Fibroblast of skin of left biceps (primary cell): ENCODE measurements around the gene TKTL1.
"Not testable (repeated sequence)": the region's sequence is repeated elsewhere in the genome, so short reads cannot be mapped to it uniquely, and the experiment has no call there.

Experiments
- DNase-seq, 2 experiments: peaks; one replicate each; pipeline ENCODE4 v3.0.0-alpha.2; 2013; ENCODE audit warnings: low read depth in 2 of 2

Gene TKTL1

GRCh38 chrX:154309041-154309775 is 13.6 kb downstream of the TKTL1 start:
- no peak for DNase-seq

GRCh38 chrX:154310616-154311536 is 15.3 kb downstream of the TKTL1 start:
- DNase-seq, result no peak

DNA sequence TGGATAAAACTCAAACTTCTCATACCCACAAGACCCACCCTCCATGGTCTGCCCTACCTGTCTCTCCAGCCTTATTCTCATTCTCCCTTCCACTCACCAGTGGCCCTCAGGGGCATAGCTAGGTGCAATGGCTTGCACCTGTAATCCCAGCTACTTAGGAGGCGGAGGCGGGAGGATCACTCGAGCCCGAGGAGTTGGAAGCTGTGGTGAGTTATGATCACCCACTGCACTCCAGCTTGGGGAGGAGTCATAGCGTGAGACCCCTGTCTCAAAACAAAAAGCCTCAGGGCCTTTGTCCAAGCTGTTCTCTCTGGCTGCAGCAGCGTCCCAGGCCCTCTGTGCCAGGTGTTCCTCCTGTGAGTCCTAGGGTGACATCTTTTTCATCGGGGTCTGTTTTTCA is 16.5 kb downstream of the TKTL1 start:
- no peak for DNase-seq

DNA sequence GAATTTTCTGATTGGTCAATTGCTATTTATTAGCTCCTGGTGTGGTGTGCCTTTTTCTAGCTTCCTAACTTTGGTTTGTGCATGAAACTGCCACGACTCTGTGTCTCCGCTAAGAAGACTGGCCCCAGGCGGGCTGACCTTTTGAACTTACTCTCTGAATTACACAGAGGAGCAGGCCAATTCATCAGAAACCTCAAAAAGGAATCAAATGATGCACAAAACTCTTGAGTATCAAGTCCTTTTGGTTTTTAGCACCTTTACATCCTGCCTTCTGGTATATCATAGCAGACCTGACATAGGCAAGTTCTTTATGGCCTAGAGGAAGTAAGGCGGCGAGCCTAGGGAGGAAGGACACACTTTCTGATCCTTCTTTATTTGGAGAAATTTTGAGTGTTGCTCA is 17.6 kb downstream of the TKTL1 start:
- DNase-seq, result no peak

DNA sequence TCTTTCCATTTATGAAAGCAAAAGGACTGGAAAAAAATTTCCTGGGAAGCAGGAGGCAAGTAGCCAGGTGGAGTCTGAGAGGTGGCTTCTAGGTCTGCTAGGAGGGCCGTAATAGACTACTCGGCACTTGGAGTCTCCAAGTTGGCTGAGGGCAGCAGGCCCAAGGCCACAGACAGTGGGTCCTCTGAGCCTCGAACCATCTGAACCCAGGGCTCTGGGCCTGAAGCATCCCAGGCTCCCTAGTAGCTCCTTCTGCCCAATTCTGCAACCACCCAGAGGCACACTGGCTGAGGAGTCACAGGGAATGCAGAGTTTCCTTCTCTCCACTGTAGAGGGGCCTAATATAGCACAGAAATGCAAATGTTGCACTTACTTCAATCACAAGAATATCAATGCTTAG is 19.8 kb downstream of the TKTL1 start:
- DNase-seq, result no peak

DNA sequence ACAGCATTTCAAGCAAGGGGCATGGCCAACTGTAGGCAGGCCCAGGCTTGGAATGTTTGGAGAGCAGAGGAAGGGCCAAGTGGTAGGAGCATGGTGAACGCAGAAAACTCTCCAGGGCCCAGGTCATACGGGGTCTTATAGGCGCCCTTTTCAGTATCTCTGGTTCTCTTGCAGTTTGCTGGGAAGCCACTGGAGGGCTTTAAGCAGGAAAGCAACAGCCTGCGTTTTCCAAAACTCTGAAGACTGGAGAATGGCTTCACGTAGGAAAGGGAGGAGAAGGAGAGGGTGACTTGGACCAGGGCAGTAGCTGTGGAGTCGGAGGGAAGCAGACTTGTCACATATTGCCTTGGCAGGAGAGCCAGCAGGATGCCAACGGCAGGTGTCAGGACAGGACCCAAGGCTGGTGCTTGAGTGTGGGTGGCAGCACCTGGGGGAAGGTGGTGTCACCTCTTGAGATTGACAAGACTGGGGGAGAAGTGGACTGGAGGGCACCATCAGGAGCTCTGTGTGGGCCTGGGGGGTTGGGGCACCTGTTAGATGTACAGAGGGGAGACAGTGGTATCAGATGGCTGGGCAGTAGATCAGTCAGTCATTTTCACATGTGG is 21.9 kb downstream of the TKTL1 start:
- no peak for DNase-seq

GRCh38 chrX:154320406-154320805 is 24.8 kb downstream of the TKTL1 start:
- no peak for DNase-seq

DNA sequence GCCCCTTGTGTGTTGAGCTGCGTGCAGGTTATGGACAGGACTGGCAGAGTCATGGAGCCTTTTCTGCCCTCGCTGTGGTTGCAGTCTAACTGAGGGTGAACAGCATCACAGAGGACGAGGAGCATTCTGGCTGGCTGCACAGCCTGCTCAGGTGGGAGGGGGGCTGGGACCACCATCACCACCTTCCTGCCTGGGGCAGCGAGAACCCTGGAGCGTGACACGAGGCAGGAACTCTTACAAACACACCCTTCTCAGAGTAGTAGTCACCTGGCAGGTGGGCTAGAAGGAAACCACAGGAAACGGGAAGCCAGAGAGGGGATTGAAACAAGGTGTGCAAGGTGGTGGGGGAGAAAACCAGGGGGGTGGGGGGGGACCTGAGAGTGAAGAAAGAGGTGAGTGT is 25.6 kb downstream of the TKTL1 start:
- no peak for DNase-seq

GRCh38 chrX:154321594-154321993 is 26.0 kb downstream of the TKTL1 start:
- no peak for DNase-seq

- DNase-seq, result no peak
These were observed 27.3 kb downstream of the TKTL1 start for GRCh38 chrX:154322890-154323289.

DNA sequence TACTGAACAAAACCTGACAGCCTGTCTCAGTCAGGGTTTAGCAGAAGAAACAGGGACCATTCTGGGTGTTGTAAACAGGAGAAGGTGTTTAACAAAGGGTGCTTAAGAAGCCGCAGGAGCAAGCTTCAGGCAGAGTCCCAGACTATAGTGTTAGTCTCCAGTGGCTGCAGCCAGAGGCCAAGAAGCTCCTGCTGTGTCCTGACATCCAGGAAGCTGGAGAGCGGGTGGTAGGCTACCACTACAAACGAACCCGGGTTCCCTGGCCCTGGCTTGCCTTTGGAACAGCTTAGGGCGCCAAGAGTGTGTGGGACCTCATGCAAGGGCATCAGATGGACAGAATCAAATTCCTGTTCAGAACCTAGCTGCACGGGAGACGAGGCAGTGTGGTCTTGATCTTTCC is 27.9 kb downstream of the TKTL1 start:
- no peak for DNase-seq

- no peak for DNase-seq
These were observed 29.9 kb downstream of the TKTL1 start for GRCh38 chrX:154325541-154325940.

GRCh38 chrX:154327038-154327820 is 31.6 kb downstream of the TKTL1 start:
- DNase-seq, result no peak

DNA sequence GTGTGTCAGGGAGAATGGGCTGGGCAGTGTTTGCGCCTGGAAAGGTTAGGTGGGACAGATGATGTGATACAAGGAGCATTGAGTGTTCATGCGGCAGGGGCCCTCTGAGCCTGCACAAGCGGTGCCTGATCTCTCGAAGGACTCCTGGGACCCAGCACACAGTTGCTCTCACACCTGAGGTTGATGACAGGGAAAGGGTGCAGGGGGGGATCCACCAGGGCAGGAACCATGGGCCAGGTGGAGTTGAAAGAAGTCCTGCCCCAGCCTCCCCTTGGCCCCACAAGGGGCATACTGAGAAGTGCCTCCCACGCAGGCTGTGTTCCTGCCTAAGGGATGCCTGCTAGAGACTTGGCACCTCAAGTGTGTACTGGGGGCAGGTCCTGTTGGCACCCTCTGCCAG is 33.1 kb downstream of the TKTL1 start:
- DNase-seq, result no peak

GRCh38 chrX:154329294-154329693 is 33.7 kb downstream of the TKTL1 start:
- DNase-seq, result no peak

DNA sequence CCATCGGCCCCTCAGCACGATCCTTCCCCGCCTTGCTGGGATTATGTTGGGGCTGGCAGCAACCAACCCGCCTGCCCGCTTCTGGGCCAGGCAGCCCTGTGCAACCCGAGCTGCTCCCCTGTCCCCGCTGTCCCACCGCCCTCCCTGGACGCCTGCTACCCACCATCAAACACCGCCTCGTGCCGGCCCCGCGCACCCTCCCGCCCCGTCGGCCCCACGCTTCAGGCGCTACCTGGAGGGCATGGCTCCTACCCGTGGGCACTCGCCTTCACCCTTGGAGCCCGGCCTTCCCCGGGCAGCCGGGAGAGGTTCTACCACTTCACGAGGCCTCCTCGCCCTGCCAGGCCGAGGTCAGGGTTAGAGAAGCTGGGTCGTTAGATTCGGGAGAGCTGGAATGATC is 37.0 kb downstream of the TKTL1 start:
- no peak for DNase-seq

DNA sequence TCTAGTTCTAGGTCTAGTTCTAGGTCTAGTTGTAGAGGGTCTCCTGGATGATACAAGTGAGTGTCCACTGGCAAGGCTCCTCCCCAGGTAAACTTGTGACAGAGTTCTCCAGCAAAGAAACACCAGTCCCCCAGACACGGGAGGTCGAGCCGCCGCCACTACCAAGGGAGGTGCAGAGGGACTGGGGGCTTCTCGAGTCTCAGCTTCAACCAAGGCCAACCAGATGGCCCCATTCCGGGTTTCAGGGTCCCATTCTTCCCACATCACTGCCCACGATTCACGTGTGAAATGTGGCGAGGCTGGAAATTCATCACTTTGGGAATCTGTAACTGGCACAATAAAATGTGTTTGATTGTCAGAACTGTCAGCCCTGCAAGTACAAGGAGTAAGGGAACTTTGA is 37.5 kb downstream of the TKTL1 start:
- DNase-seq, result no peak

DNA sequence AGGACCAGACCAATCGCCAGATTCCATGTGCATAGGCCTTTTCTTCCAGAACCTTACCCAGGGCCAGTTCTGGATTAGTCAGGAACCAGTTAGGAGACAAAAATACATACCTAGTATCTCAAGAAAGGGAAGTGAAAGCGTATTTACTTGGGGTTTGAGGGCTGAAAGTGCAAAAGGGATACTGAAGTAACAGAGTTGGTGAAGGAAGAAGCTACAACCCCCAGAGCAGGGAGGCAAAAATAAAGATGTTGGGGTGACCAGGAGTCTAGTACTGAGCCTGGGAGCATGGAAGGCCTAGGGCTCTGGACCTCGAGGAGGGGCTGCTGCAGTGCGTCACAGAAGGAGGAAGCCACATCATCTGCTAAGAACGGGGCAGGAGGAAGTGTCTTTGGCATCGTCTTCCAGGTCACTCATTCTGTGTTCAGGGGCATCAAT is 38.3 kb downstream of the TKTL1 start:
- DNase-seq, result no peak

DNA sequence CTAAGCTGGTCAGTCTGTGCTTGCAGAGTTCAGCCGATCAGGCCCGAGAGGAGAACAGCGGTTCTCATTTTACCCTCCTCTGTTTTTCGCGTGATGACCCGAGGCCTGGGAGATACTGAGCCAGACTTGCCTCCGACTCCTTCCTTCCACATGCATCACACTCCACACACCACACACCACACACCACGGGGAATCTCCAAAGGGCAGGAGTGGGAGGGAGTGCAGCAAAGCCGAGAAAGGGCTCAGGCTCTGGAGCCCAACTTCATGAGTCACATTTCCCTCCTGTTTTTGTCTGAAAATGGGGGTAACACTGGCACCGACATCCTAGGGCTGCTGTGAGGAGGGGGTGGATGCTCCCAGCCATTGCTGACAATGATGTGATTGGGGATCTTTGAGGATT is 38.9 kb downstream of the TKTL1 start:
- no peak for DNase-seq

DNA sequence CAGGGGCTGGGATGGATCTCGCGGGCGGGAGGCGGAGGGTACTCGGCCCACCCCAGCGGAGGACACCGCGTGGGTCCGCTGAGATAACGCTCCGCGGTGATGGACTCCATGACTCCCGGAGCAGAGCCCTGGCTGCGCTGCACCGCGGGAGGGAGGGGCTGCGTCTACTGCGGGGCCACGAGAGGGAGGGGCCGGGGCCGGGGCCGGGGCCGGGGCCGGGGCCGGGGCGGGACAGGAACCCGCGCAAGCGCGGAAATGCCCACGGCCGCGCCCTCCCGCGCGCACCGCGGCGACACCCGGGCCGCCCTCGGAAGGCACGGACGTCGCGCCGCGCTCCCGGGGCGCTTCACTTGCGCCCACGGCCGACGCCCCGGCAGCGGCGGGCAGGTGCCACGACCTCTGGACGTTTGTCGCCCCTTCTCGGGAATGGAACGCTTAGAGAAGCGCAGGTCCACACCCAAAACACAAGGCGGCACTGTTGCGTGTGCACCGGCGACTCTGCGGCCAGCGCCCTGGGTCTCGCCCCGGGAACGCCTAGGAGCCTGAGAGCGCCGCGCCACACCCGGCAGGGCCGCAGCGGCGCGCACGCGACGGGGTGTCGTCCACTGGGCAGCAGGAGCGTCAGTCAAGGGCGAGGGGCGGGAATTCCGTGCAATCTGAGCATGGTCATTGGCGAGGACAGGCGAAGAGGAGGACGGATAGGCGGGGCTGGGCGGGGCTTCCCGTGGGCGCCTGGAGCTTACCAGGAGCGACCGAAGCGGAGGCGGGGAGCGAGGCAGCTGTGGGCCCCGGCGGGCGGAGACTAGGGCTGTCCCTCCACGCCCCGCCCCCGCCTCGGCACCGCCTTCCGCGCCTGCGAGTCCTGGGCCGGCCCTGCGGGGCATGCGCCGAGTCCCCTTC is 46.1 kb downstream of the TKTL1 start:
- DNase-seq, result not testable (repeated sequence)

GRCh38 chrX:154343063-154343462 is 47.5 kb downstream of the TKTL1 start:
- not testable (repeated sequence) for DNase-seq
